HG03565 (cell line): ENCODE measurements around the gene RNASE12.
"Not testable (repeated sequence)": the region's sequence is repeated elsewhere in the genome, so short reads cannot be mapped to it uniquely, and the experiment has no call there.

ENCODE experiments used
- ATAC-seq: cut with Tn5 transposase; IDR thresholded peaks from one replicate; pipeline ENCODE4 v1.9.1; 2021; ENCODE audit warnings: mild to moderate bottlenecking, moderate library complexity; ENCODE audit not compliant: unreplicated experiment

RNASE12 gene

GRCh38 chr14:20583142-20583541 is 8.0 kb downstream of the RNASE12 start:
- no peak for ATAC-seq

GRCh38 chr14:20580242-20580641 is 10.9 kb downstream of the RNASE12 start:
- ATAC-seq: no peak

DNA sequence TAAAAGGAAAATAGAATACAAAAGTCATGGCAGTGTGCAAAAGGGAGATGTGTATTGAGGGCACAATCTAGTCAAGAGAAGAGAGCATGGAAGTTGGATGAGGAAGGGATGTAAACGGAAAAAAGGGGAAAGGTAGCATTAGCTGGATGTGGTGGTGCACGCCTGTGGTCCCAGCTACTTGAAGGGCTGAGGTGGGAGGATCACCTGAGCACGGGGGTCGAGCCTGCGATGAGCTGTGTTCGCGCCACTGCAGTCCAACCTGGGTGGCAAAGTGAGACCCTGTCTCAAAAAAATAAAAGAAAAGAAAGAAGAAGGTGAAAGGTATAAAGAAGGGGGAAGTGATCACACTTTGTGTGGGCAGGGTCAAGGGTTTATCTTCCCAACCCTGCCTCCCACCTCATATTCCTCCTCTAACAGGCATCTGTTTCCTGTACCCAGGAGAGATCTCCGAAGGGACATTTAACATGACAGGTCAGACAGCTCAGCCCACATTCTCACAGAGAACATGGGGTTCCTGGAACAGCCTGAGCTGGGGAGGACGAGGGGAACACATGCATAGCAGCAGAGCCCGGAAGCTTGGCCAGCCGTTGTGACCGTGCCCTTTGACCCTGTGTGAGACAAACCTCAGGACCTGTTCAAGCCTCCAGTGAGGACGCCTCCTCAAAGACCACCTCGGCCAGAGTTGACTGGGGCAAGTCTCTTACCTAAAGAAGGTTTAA is 12.2 kb downstream of the RNASE12 start:
- ATAC-seq: no peak

DNA sequence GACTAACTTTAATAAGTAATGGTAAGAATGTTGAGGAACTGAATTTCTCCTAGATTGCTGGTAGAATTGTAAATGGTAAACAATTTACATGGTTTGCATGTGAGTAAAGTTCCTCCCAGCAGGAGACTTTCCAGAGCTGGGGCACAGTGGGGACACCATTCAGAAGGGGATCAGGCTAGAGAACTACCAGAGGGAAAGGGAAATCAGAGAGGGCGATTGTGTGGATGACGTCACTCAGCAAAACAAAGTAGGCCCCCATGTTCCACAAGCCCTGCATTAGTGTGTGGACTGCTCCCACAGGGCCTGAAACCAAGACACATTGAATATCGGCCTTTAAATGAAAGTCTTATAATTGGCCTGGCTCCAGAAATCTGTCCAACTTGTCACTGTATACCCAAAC is 12.9 kb downstream of the RNASE12 start:
- no peak for ATAC-seq

DNA sequence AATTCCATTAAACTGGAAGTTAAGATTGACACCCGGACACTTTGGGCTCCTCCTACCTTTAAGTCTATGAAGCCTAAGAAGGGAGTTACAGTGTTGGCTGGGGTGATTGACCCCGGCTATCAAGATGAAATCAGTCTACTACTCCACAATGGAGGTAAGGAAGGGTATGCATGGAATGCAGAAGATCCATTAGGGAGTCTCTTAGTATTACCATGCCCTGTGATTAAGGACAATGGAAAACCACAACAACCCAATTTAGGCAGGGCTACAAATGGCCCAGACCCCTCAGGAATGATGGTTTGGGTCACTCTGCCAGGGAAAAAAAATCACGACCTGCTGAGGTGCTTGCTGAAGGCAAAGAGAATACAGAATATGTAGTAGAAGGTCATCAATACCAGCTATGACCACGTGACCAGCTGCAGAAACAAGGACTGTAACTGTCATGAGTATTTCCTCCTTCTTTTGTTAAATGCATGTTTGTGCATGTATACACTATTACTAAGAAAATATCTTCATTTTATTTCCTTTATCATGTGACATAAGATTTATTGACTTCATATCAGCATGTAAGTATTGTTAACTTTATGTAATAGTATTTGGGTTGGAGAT is 18.7 kb downstream of the RNASE12 start:
- ATAC-seq: not testable (repeated sequence)

- ATAC-seq: not testable (repeated sequence)
Measured at GRCh38 chr14:20570720-20571119, 20.5 kb downstream of the RNASE12 start.

- ATAC-seq: not testable (repeated sequence)
Measured at GRCh38 chr14:20569865-20570264, 21.3 kb downstream of the RNASE12 start.

GRCh38 chr14:20569066-20569465 is 22.1 kb downstream of the RNASE12 start:
- no peak for ATAC-seq

DNA sequence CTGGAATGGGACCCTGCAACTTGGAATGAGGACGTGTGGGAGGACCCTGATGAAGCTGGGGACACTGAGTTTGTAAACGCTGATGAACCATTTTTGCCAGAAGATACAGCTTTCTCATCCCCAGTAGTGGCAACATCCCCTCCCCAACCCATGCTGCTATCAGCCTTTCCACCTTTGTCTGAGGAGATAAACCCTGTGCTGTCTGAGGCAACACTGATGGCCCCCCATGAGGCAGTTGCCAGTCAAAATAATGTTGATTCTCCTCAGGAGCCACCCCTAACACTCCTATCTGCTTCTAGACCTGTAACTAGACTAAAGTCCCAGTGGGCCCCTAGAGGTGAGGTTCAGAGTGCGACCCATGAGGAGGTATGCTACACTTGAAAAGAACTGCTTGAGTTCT is 22.8 kb downstream of the RNASE12 start:
- ATAC-seq: no peak

- ATAC-seq: not testable (repeated sequence)
Measured at GRCh38 chr14:20567199-20567598, 24.0 kb downstream of the RNASE12 start.

GRCh38 chr14:20564501-20564997 is 26.6 kb downstream of the RNASE12 start:
- ATAC-seq: no peak

DNA sequence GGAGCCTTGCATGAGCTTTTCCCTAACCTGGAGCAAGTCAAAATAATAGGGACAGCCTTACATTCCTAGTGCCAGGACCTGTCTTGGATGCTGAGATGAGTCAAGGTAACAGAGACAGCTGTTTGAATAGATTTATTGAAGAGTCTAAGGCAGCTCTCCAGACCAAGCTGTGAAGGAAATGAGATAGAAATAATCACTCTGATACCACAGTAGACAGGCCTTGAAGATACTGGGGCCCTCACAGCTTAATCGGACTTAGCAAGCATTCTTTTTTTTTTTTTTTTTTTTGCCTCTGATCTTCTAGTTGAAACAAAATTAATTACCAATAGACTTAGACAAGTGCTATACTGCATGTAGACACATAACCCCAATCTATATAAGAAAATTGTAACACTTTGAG is 27.2 kb downstream of the RNASE12 start:
- ATAC-seq: no peak

- ATAC-seq: no peak
Measured at GRCh38 chr14:20560961-20561360, 30.2 kb downstream of the RNASE12 start, which contains the start of gene RNASE9. Gene RNASE9 (minus strand): TSS chr14:20561047.

GRCh38 chr14:20559461-20559904 is 31.7 kb downstream of the RNASE12 start:
- no peak for ATAC-seq

DNA sequence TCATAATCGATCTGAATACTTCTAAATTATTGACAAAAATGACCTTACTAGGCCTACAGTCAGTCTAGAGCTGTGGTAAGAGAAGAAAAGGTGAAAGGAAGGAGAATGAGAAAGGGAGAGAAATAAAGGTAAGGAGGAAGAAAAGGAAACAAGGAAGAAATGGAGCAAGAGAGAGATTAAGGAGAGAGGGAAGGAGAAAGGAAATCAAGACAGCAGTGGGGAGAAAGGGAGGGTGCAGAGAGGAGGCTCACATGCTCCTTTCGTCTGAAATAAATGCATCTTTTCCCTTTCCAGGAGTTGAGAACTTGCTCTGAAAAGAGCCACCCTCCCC is 34.0 kb downstream of the RNASE12 start:
- no peak for ATAC-seq

DNA sequence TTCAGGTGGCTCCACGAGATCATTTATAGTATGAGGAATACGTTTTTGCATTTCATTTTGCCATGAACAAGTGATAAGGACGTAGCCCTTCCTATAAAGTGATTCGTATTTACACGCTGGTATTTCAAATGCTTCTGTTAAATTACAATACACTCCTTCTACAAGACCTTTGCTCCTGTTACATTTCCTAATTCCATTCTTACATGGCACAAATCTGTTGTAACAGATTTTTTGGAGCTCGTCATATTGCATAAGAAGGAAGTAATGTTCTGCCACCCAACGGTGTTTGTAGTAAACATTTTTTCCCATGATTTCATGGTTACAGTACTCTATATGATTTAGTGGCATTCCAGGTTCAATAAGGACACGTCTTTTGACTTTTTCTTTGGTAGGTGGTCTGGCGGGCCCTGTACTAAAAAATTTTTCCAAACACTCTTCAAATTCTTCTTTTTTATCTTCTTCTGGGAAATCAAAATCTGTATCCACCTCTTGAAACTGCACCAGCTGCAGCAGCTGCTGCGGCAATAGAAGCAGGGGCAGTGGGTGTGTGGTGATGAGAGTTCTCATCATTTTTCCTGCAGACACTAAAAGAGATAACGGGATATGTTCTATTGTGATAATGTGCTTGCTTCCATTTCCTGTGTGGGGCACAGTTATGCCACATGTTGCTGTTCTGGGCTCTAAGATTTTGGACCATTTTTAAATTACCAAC is 34.5 kb downstream of the RNASE12 start:
- no peak for ATAC-seq

DNA sequence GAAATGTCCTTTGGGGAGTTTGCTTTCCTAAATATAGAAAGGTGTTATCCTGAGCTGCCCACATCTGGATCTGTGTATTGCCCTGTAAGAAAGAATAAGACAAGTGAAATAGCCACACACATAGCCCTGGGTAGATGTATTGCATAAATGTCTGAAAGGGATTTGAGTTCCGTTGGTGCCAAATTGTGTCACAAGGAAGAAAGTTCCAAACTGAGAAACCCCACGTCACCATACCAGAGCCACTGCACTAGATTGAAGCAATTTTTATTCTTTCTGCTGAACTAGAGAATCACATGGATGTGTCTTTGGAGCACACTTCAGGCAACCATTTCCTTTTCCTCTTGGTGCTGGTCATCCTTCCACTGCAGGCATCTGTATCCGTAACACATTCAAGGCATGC is 35.3 kb downstream of the RNASE12 start:
- ATAC-seq: no peak

DNA sequence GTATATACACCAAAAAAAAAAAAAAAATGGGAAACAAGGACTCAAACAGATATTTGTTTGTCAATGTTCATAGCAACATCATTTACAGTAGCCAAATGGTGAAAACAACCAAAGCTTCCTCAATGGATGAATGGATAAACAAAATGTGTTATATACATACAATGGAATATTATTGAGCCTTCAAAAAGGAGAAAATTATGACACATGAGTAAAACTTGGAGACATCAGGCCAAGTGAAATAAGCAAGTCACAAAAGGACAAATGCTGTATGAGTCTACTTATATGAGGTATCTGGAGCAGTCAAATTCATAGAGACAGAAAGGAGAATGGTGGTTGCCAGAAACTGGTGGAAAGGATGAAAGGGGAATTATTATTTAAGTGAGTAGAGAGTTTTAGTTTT is 38.2 kb downstream of the RNASE12 start:
- no peak for ATAC-seq

- ATAC-seq: no peak
Measured at GRCh38 chr14:20551606-20552005, 39.6 kb downstream of the RNASE12 start.

DNA sequence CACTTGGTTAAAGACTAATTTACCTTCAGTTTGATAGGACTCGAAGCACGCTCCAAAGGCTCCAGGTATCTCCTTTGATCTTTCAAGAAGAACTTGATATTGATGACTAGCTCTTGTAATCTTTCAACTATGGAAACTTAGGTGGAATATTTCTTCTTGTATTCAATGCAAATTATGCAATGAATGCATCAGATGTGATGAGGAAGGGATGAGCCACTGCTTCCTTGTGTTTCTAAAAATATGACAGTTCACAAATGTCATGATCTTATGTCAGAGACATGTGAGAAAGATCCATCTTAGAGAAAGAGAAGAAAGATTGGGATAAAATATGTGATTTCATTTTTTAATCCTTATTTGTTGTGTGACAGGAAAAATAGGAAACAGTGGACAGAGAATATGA is 40.2 kb downstream of the RNASE12 start:
- ATAC-seq: no peak

- ATAC-seq: no peak
Measured at GRCh38 chr14:20548414-20549158, 42.6 kb downstream of the RNASE12 start.
